HG02759 (cell line): ENCODE data around the gene ADAM23.

ENCODE experiments used
- ATAC-seq: cut with Tn5 transposase; IDR thresholded peaks from one replicate; pipeline ENCODE4 v1.9.1; 2021; ENCODE audit warnings: mild to moderate bottlenecking, moderate library complexity; ENCODE audit not compliant: unreplicated experiment

ADAM23 gene

DNA sequence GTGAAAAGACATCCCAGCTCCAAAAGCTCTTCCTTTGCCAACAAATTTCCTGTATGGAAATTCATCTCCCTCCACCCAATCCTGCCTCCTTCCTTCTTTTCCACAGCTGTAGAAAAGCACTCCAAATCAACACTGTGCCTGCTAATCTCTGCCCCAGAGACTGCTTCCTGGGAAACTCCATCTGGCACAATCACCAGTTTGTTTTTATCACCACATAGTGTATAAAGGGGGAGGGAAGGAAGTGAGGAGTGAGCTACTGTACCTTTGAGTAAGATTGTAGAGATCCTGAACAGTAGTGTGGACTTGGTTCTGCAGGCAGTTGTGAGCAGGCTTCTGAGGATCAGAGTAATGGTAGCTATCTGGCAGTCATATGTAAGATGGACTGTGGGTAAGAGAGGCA lies 184.3 kb downstream of the ADAM23 start:
- ATAC-seq = no peak

DNA sequence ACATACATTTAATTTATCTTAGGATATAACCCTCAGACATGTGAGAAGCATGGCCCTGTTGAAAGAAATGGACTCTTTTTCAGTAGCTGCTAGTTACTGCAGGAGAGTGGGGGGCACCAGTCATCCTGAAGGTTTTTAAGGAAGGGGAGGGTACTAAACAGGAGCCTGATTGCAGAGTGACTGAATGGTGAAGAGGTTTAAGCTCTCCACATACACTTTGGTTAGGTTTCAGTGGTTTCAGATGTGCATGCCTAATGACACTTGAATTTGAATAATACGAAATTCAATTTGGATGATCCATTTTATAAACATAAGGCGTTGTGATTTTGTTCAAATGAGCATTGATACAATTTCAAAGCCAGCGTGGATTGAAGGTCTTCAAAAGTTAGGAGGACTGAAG lies 188.0 kb downstream of the ADAM23 start:
- no peak for ATAC-seq

DNA sequence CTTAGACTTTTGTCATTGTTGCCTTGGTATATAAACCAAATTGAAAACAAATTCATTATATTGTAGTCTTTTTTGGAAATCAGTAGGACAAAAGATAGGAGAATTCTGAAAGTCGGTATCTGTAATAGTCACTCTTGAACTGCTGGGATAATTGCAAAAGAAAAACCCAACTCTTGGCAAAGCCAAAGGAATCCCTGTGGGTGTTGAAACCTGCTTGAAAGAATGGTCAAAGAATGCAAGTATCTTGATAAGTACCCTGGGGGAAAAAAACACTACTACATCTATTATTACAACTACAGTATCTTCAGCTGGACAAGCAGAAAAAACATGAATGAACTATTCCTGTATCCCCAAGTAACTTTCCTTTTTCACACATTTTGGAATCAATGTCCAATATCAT lies 191.7 kb downstream of the ADAM23 start:
- no peak for ATAC-seq

DNA sequence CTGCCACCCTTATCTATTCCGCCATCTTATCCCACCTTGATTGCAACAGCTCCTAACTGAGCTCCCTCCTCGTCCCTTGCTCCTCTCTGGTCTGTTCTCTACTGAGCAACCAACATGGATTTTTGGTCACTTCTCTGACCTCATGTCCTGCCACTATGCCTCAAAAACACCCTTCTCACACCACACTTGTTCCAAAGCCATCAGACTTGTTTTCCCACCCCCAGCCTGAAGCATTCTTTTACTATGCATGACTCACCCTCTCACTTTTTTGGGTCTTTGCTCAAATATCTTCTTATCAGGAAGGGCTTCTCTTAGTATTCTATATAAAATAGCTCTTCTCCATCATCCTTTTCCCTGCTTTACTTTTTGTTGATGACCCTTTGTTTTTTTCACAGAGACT lies 196.3 kb downstream of the ADAM23 start:
- no peak for ATAC-seq

DNA sequence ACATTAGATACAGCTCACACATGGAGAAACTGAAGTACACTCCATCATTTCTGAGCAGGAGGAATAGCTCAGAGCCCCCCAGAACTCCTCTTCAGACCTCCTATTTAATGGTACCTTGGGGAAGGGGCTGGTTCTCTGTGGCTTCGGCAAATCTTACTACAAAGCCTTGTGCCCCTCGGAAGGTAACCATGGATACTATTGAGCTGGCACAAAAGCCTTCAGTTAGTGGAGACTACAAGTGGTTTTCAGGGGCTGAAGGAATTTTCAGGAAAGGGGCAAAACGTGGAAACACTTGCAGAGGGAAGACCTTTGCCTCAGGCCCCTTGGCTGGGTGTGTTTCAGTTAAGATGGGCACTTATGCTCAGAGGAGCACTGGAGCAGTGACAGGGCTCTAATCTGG lies 197.9 kb downstream of the ADAM23 start:
- ATAC-seq = no peak

DNA sequence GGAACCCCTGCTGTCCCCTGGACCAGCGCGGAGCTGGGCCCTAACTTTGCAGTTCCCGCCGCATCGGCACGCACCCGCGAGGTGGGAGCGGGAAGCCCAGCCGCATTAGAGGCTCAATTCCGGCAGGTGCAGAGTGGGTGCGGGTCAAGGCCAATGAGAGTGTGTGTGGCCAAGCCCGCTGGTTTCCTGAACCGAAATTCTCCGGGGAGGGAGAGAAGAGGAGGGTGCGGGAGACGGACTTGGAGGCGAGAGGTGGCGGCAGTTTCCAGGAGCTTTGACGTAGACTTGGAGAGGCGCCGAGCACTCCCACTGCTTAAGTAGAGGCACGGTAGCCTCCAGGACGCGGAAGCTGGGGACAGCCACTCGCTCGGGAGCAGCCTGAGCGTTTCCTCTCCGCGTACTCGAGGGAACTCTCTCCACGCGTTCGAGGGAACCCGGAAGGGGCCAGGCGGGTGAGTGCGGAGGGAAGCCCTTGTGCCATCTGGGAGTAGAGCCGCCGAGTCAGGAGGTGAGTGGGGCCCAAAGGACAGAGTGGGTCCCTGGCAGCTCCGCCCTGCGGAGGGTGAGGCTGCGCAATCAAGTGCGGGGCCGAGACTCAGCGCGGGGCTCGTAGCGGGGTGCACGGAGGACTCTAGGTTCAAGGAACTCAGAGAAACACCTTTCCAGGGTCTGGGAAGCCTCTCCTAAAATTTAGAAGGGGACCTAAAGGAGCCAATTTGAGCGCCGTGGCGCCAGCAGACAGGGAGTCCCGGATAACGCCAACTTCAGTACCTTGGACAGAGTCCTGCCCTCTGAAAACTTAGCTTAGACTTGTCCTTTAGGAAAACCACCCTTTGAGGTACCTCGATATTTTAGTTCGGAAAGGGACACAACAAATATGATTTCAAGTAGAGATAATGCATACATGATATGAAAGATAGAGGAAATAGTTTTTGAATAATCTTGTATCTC lies 199.0 kb downstream of the ADAM23 start, which contains the start of gene FAM237A:
Gene FAM237A, plus strand, starts transcription at position 413 of the 951 bp plus-strand sequence. CDS start 1,750 bp downstream, outside the sequence.
- ATAC-seq = no peak

DNA sequence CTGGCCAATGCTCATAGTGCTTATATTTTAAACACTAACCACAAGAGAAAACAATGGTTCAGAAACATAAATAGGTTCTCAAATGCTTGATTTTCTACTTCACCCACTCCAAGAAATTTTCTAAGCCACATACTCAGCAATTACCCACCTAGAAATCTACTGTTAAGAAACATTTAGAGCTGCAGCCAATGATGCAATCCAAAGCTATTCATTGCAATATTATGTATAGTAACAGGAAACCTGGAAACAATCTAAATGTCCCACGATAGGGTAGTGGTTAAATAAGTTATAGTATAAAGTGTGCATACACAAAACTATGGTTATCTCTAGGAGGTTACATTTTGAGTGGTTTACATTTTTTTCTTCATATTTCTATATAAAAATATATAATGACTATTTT lies 204.7 kb downstream of the ADAM23 start:
- no peak for ATAC-seq

DNA sequence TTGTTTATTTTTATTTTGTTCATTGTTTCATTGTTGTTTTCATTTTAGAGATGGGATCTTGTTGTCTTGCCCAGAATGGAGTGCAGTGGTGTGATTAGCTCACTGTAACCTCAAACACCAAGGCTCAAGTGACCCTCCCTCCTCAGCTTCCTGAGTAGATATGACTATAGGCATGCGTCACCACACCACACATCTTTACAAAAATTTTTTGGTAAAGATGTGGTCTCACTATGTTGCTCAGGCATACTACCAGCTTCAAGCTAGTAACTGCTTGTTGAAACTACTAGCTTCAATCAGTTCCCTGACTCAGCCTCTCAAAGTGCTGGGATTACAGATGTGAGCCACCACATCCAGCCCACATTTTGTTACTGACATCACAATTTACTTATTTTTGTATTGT lies 213.8 kb downstream of the ADAM23 start:
- ATAC-seq = no peak

- ATAC-seq = no peak
Measured at GRCh38 chr2:206665251-206665650, 221.9 kb downstream of the ADAM23 start.
